GM12878 (cell line): ENCODE results near the gene CD248.

ENCODE experiments used
- CEBPB ChIP-seq, 2 experiments: fragments of 150-350 bp in 1 of 2; IDR thresholded peaks; 2 replicates each; pipeline ENCODE4 v1.6.1; 2012 to 2014; ENCODE audit warnings: low read depth in 2 of 2, low read length in 2 of 2, borderline replicate concordance in 1 of 2, inconsistent platforms in 1 of 2
- EGR1 ChIP-seq, 2 experiments: IDR thresholded peaks; 1 replicate in 1 of 2; 2 replicates in 1 of 2; pipeline ENCODE4 v1.6.1; 2011 to 2012; ENCODE audit warnings: low read depth in 2 of 2, low read length in 2 of 2, borderline replicate concordance in 1 of 2, mild to moderate bottlenecking in 1 of 2, moderate library complexity in 1 of 2
- EZH2 ChIP-seq: IDR thresholded peaks from 2 replicates; pipeline ENCODE4 v1.6.1; 2012; ENCODE audit warnings: low read depth, mild to moderate bottlenecking, control low read depth, inconsistent platforms, low read length, borderline replicate concordance; ENCODE audit not compliant: control insufficient read depth
- HDAC6 ChIP-seq: fragments of 200-600 bp; sonication (generic); IDR thresholded peaks from one replicate; pipeline ENCODE4 v1.8.0; 2017; ENCODE audit warnings: antibody characterized with exemption; ENCODE audit not compliant: unreplicated experiment
- POLR2A ChIP-seq: IDR thresholded peaks from 2 replicates; pipeline ENCODE4 v1.6.1; 2011; ENCODE audit warnings: low read depth, mild to moderate bottlenecking, low read length
- TF ChIP-seq, protein P1 (sequence below), 3 experiments: IDR thresholded peaks in 2 of 3; conservative IDR thresholded peaks in 1 of 3; 2 replicates each; pipeline ENCODE4 v1.5.1; 2011; ENCODE audit warnings: low read depth in 3 of 3, low read length in 3 of 3, mild to moderate bottlenecking in 3 of 3, control low read depth in 2 of 3, moderate library complexity in 2 of 3, inconsistent platforms in 1 of 3, mixed read lengths in 1 of 3; ENCODE audit not compliant: control insufficient read depth in 2 of 3, insufficient read depth in 1 of 3; ENCODE audit errors: extremely low read depth in 1 of 3

DNA sequence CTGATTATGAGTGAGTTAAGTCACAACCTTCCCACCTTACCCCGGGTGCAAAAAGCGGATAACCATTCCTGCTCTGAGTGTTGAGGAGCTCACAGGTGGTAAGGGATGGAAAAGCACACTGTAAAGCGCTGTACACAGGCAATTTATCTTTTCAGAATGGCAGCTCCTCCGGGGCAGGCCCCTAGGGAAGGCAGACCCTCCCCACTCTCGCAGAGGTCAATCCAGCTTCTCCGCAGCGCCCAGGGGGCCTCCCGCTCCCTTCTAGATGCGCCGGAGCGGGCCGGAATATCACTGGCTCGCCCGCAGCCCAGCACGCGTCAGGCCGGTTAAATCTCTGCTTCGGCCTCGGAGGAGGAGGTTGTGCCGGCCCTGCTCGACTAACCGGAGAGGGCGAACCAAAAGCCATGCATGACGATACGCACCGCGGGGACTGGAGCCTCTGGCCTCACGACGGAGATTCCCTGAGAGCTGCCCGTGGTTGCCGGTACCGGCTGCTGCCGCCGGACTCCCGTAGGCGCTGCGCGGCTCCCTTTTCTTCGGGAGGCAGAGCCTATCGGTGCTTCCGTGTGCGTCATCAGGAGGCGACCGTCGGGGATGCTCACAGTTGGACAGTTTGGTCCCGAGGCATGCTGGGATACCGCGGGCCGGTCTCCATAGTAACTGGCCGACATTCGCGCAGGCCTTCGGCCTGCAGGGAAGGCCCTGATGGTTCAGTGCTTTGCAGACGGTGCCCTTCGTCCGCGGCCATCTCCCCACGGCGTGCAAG is 27.9 kb upstream of the CD248 start, which contains the start of gene BRMS1:
- TF ChIP-seq EZH2 = no peak
- no peak for TF ChIP-seq EGR1 (IDR thresholded peaks at IDR 0.05; ENCODE audit: borderline replicate concordance in 1 of 2, low read depth in 2 of 2, low read length in 2 of 2)
- TF ChIP-seq HDAC6 = peak; percentile 42
- TF ChIP-seq, protein P1, sequence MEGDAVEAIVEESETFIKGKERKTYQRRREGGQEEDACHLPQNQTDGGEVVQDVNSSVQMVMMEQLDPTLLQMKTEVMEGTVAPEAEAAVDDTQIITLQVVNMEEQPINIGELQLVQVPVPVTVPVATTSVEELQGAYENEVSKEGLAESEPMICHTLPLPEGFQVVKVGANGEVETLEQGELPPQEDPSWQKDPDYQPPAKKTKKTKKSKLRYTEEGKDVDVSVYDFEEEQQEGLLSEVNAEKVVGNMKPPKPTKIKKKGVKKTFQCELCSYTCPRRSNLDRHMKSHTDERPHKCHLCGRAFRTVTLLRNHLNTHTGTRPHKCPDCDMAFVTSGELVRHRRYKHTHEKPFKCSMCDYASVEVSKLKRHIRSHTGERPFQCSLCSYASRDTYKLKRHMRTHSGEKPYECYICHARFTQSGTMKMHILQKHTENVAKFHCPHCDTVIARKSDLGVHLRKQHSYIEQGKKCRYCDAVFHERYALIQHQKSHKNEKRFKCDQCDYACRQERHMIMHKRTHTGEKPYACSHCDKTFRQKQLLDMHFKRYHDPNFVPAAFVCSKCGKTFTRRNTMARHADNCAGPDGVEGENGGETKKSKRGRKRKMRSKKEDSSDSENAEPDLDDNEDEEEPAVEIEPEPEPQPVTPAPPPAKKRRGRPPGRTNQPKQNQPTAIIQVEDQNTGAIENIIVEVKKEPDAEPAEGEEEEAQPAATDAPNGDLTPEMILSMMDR (IDR thresholded peaks at IDR 0.05 in 2 of 3, conservative IDR thresholded peaks at IDR 0.05 in 1 of 3; ENCODE audit: control insufficient read depth in 2 of 3, extremely low read depth in 1 of 3, insufficient read depth in 1 of 3, low read depth in 3 of 3, low read length in 3 of 3) = peak in 2 of 3 experiments; percentile 13 to 16; a peak in 1 of 6 replicates
- TF ChIP-seq POLR2A = peak; percentile 98
- no peak for TF ChIP-seq CEBPB (IDR thresholded peaks at IDR 0.05; ENCODE audit: borderline replicate concordance in 1 of 2, low read depth in 2 of 2, low read length in 2 of 2)
